Testis (tissue), 2 donors: Measurements from ENCODE around the gene FUT3.

ENCODE experiments used
- CTCF ChIP-seq, 3 experiments: fragments of 450-650 bp in 2 of 3; fragments of 200-600 bp in 1 of 3; sonication (generic) in 1 of 3; IDR thresholded peaks; one replicate each; pipeline ENCODE4 v1.5.1; 2016 to 2019; ENCODE audit warnings: antibody characterized with exemption in 3 of 3, mild to moderate bottlenecking in 2 of 3, moderate library complexity in 1 of 3
- POLR2A ChIP-seq: fragments of 450-650 bp; IDR thresholded peaks from one replicate; pipeline ENCODE4 v1.6.1; 2017; ENCODE audit warnings: antibody characterized with exemption, mild to moderate bottlenecking, moderate library complexity

DNA sequence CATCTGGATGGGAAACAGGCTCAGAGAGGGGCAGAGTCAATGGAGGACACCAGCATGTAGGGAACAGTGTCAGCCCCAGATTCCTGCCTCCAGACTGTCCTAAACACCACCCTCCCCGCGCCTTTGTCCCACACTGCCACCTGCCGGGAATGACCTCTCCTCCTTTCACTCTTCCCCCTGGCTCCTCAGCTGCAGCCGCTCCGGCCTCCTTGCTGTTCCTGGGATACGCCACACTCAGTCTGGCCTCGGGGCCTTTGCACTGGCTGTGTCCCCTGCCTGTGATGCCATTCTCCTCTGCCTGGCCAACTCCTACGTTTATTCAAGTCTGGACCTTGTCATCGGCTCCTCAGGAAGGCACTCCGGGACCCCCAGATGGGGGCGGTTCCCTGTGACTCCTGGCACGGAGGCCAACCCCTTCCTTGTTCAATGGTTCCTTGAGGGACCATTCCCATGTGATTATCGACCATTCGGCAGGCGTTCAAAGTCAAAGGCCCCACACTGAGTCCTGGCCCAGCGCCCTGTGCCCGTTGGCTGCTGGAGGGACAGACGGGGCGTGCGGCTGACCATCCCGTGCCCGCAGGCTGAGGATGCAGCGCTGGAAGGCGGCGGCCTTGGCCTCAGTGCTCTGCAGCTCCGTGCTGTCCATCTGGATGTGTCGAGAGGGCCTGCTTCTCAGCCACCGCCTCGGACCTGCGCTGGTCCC, 27.5 kb downstream of the FUT3 start:
- no peak for TF ChIP-seq CTCF (IDR thresholded peaks at IDR 0.05)
- no peak for TF ChIP-seq POLR2A
